GM12865 (cell line): ENCODE measurements around the gene PRUNE2.

ENCODE experiments used
- DNase-seq: peaks from one replicate; pipeline ENCODE4 v3.0.0; 2010; ENCODE audit warnings: low read depth
- H3K4me3 ChIP-seq: 2 replicates; pipeline ENCODE4 v1.5.1; 2011; ENCODE audit warnings: mild to moderate bottlenecking, low read depth, low read length, control low read depth
- CTCF ChIP-seq: IDR thresholded peaks from 2 replicates; pipeline ENCODE4 v1.5.1; 2011; ENCODE audit warnings: low read length, control low read depth, low read depth, inconsistent platforms; ENCODE audit not compliant: insufficient read depth; ENCODE audit errors: missing control alignments

Gene PRUNE2

DNA sequence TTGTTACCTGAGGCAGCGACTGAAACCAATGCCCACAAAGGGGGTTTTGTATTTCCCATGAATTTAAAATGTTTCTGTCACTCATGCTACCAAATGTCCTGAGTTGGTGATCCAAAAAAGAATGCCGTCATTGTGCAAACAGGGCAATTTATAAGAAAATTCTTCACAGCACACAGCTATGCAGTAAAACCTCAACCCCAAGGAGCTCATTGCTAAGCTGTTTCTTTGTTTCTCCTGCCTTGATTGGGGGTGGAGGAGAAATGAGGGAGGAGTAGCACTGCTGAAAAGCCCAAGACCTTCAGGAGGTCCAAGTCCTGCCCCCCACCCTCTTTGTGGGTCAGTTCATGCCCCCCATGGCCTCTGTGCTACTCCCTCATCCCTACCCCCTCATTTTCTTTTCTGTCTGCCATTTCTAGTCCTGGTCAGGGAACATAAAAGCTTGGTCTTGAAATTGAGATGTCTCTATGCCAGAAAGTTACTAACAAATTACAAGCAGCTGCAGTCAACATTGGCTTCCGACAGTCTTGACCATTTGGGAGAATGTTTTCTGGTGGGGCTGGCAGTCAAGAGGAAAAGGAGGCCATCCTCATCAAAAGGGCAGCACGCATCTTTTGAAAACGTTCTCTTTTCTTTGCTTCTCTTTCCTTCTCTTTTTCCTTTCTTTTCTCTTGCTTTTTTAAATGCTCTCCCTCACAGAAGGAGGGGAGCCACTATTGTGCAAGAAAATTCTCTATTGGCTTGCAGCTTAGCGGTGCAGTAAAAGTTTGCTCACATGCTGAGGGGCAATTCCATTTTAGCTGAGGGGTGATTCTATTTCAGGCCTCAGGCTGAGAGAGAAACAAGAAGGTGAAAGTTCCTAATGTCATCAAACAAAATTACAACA is 313.6 kb downstream of the PRUNE2 start:
- H3K4me3 ChIP-seq: no peak overlapping the region
- no peak for TF ChIP-seq CTCF
- no peak for DNase-seq

DNA sequence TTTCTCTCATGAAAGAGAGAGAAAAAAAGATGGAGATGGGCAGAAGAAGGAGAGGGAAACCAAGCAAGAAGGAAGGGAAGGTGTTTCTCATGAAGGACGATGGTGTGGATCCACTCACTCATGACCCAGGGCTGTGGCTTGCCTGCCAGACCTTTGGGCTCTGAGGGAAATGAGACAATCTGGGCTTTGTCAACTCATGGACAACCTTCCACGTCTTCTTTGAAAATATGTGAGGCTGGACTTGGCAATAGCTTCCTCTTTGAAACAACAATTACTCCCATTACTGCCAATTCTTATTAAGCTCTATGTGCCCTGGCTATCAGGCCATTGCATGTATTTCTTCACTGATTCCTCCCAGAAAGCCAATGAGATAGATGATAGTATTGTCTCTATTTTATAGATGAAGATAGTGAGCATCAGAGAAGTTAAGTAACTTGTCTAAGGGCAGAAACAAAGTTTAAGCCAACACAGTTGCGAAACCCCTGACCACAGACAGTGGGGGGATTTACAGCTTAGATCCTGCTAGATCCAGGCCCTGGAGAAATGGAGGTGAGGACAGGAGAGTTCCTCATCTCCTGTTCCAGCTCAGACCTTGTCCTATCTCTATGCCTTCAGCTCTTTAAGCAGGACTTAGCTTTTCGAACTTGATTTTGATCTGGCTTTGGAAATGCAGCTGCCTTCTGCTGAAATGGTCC is 314.5 kb downstream of the PRUNE2 start:
- no peak overlapping the region for H3K4me3 ChIP-seq
- TF ChIP-seq CTCF: no peak
- DNase-seq: no peak

- no peak for TF ChIP-seq CTCF
- no peak for DNase-seq
Observed at GRCh38 chr9:76588316-76588715, 317.6 kb downstream of the PRUNE2 start.

GRCh38 chr9:76586390-76587314 is 319.3 kb downstream of the PRUNE2 start:
- TF ChIP-seq CTCF: no peak
- H3K4me3 ChIP-seq: no peak overlapping the region
- DNase-seq: no peak

More at GRCh38 chr9:76588316-76588715, 317.6 kb downstream of the PRUNE2 start:
- no peak overlapping the region for H3K4me3 ChIP-seq

GRCh38 chr9:76585487-76586389 is 320.2 kb downstream of the PRUNE2 start:
- no peak overlapping the region for H3K4me3 ChIP-seq
- no peak for DNase-seq
- no peak for TF ChIP-seq CTCF

- no peak for DNase-seq
- TF ChIP-seq CTCF: no peak
- H3K4me3 ChIP-seq: no peak overlapping the region
Observed at GRCh38 chr9:76583256-76583655, 322.7 kb downstream of the PRUNE2 start.
